ENCODE measurements around the gene BUD31.

DNA sequence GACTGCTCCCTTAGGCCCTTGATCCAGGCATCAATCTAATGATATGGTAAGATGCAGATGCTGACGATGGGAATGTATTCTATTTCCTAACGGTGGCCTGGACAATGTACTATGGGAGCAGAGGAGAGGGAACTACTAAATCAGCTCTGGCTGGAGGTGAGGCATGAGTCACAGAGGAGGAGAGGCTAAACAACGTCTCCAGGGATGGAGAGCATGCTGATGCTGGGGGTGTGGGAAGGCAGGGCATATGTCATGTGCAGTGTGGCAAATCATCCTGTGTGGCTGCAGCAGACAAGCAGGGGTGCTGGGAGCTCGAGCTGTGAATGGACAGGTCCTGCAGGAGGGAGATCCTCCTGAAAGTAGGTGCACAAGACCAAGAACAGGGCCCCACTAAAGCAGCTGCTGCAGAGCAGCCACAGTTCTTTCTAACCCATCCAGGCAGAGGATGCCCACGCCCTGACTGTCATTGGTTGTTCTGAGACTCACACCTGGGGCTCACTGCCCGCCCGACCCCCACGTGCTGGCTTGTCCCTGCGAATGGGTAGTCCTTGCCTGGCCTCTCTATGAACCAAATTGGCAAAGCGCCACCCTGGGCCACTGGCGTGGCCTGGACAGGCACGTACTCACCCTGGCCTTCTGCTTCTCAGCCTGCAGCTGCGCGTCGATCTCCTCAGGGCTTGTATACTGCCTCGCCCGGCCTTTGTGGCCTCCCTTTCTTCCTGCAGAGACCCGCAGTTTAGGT, 4.4 kb upstream of the BUD31 start:
- no peak for TF ChIP-seq POLR2AphosphoS5 (IDR thresholded peaks at IDR 0.05)
- TF ChIP-seq, protein P1, sequence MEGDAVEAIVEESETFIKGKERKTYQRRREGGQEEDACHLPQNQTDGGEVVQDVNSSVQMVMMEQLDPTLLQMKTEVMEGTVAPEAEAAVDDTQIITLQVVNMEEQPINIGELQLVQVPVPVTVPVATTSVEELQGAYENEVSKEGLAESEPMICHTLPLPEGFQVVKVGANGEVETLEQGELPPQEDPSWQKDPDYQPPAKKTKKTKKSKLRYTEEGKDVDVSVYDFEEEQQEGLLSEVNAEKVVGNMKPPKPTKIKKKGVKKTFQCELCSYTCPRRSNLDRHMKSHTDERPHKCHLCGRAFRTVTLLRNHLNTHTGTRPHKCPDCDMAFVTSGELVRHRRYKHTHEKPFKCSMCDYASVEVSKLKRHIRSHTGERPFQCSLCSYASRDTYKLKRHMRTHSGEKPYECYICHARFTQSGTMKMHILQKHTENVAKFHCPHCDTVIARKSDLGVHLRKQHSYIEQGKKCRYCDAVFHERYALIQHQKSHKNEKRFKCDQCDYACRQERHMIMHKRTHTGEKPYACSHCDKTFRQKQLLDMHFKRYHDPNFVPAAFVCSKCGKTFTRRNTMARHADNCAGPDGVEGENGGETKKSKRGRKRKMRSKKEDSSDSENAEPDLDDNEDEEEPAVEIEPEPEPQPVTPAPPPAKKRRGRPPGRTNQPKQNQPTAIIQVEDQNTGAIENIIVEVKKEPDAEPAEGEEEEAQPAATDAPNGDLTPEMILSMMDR (IDR thresholded peaks at IDR 0.05) = no peak

Measured in transverse colon (tissue), 4 donors.